GM19467 (cell line): ENCODE measurements around the gene MBOAT1.
"Not testable (repeated sequence)": the region's sequence is repeated elsewhere in the genome, so short reads cannot be mapped to it uniquely, and the experiment has no call there.

Source experiments
- ATAC-seq: cut with Tn5 transposase; IDR thresholded peaks from one replicate; pipeline ENCODE4 v1.9.1; 2021; ENCODE audit warnings: mild to moderate bottlenecking, moderate library complexity; ENCODE audit not compliant: unreplicated experiment

The MBOAT1 gene

DNA sequence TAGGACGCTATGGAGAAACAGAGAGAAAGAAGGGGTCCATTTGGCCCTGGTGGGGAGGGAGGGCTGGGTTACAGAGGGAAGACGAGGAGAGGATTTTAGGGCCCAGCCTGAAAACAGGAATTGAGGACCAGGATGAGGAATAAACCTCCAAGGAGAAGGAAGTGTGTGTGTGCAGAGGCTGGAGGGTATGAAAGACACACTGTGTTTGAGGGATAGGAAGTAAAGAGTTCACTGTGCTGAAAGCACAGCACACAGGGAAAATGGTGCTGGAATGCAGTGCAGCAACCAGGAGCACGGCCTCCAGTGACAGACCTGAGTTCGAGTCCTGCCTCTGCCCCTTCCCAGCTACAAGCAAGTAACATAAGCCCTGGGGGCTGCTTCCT lies 7.8 kb downstream of the MBOAT1 start:
- no peak for ATAC-seq

DNA sequence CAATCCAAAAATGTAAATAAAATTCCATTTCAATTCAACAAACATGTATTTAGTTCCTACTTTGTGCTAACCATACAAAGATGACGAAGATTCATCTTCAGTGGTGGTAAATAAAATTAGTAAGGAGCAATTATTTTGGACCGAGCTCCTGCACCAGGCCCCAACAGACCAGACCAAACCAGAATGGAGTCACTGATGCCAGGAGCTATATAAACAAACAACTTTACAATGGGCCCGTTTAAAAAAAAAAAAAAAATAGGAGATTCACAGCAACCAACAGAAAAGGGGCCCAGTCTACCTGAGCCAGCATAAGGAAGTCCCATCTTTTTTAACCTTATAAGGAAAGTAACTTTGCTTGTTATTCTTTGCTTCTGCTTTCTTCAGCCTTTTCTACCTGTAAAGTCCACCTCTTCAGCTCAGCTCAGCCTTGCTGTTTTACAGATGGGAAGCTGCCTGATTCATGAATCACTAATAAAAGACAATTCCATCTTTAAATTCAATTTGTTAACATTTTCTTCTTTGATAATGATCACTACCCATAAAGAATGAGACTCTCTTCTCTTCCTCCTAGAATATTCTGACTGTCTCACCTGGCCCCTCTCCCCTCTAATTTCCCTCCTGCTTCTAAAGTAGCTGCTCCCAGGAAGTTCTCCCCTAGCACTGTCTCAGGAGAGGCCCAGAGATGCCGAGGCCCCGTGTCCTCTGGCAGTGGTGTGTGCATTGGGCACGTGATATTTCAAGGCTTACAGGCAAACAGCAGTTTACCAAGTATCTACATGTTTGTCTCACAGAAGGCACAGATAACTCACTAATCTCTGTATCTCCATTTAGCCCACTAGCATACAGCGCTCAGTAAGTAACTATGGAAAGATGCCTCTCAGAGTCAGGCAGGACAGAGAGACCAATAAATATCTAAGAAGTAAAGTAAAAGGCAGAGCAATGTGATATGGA lies 8.4 kb downstream of the MBOAT1 start:
- no peak for ATAC-seq

DNA sequence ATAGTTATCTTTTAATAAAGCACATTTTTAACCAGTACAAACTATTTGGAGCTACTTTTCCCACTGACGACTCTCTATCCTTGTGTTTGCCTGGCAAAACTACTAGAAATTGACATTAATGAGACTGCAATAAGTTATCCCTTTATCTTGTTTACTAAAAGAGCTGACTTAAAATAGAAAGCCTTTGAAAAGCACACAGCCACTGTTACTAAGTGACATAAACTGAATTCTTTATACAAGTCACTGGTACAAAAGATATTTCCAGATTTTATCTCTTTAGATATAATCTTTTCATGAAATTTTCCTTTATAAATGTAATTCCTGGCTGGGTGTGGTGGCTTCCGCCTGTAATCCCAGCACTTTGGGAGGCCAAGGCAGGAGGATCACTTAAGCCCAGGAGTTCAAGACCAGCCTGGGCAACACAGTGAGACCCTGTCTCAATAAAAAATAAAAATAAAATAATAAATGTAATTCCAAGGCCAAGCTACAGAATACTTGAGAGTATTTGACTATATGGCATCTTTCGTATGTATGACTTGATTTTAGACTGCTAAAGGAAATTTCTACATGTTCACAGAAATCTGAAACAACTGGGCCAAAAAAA lies 9.5 kb downstream of the MBOAT1 start:
- no peak for ATAC-seq

DNA sequence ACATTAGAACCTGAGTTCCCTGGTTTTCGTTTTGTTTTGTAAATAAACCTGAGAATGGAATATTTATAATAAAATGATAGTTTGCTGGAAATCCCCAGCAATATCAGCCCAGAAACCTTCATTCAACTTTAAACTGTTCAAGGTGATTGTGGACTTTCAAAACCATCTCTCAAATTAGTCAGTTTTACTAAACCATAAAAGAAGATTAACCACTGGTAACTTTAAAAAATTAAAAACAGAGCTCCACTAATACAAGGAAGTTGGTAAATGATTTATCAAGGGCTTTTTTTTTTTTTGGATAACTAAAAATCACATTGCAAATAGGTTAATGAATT lies 10.0 kb downstream of the MBOAT1 start:
- ATAC-seq, result no peak

DNA sequence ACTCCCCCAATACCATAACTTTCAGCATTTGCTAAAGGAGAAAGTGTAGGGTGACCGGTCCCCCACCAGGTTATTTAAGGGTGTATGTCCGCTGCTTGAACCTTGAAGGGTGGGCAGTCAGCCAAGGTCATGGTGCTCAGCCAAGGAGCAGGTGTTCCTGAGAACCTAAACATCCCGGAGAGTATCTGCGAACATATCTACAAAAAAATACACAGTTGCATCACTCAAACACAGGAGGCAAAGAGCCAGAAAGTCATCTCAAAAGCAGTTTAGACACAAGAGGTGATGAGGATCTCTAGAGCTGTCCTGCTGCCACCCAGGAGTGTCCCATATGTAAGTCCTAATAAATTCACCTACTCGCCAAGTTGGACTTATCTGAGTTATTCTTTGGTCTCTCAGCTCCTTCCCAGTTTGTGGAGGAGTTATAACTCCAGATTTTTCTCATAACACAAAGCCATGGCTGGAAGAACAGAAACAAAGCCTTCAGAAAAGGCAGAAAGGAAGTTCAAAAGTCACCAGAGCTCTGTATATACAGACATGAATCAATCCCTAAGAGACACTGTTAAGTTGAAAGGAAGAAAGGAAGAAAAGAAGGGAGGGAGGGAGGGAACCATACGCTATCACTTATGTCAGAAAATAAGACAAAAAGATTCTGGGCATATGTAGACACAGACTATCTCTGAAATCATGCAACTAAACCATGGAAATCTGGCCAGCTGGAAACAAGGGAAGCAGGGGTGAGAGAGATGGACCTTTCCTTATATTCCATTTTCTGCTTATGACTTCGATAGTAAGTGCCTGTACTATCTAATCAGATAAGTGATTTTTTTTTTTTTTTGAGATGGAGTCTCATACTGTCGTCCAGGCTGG lies 11.3 kb downstream of the MBOAT1 start:
- no peak for ATAC-seq

DNA sequence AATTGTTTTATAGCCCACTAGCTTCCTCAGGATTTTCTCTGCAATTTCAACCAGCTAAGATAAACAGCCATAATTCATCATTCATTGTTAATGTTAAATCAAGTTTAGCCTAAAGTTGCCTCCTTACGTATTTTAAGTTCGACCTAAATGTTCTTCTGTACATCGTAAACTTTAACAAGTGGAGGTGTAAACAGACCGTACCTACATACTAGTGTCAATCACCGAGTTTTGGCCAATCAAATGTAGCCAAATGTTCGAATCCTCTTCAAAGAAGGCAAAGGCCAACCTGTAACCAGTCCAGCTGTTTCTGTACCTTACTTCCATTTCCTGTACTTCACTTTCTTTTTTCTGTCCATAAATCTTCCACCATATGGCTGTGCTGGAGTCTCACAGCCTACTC lies 13.5 kb downstream of the MBOAT1 start:
- no peak for ATAC-seq

DNA sequence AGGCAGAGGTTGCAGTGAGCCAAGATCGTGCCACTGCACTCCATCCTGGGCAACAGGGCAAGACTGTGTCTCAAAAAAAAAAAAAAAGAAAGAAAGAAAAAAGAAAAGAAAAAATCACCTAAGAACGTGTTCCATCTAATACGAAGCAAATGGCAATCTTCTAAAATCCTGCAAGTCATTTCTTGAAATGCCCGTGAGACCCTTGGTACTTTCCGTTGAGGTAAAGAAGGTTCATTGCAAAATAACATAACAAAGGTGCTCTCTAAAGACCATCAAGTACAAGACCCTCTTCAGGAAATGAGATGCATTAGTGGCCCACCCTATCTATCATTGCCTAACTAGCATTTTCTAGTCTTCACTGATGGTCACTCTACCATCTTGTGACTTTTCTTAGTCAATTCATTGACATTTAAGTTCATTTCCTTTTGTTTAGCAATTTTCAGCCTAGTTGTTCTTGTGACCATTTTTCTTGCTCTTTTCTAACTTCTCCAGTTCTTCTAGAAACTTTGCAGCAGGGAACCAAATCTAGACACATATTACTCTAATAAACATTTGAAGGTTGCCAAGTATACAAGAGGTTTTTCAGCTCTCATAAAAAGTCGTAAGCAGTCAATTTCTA lies 14.0 kb downstream of the MBOAT1 start:
- no peak for ATAC-seq

DNA sequence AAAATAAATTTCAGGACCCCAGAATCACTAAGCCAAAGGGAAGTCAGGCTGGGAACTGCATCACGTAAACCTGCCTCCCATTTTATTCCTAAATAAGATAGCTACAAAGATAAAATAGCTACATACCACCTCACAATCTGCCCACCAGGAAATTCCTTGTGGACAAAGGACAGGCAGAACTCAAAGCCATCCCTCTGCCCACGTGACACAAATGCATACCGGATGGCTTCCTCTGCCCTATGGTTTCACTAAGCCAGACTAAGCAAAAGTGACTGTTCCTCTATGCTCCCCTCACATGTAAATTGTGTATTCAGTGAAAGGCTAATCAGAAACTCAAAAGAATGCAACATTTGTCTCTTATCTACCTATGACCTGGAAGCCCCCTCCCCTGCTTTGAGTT lies 15.0 kb downstream of the MBOAT1 start:
- no peak for ATAC-seq

DNA sequence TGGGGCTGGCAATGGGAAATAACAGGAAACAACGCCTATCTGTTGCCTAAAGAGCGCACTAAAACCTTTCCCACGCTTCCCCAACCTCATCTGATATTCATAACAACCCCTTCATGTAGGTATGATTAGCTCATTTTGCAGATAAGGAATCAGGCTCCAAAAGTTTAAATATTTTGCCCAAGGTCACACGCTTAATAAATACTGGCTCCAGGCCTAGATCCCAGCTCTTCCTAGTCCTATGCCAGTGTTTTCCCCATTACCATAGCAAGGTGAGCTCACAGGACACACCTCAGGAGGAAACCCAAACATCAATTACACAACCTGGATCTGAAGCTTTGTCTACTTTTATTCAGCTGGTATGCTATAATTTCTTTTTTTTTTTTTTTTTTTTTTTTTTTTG lies 19.6 kb downstream of the MBOAT1 start:
- ATAC-seq, result no peak

DNA sequence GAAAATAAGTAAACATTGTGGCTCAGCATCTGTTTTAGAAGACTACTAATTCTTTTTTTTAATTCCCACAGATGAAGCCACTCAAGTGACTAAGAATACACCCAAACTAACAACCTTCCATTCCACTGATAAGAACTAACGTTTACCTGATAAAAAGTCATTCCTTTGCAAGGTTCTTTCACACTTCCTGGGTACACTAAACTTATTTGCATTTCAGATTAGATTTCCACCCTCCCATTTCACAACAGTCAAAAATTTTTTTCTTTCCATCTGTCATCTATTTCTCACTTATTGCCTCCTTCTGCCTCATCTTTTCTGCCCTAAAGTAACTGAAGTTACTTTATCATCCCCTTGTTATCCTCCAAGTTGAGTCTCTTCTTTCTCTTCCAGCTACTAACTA lies 20.3 kb downstream of the MBOAT1 start:
- no peak for ATAC-seq

DNA sequence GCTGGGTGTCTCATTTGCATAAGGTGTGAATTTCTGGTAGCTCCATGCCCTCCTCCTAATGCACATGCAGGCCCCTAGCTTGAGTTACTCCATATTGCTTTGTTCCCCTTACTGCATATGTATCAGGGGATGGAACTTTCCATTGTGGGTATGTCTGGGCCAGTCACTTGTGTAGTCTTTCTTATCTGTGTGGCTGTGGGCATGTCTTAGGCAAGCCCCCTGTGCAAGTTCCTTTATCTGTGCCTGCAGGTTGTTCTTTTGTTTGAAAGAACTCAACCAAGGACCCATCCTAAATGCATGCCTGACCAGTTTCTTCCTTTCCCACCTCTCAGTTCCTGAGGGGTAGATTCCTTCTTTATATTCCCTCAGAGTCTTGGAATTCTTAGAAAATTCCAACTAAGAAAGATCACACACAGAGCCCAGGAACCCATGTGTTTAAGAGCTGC lies 23.6 kb downstream of the MBOAT1 start:
- ATAC-seq, result no peak

DNA sequence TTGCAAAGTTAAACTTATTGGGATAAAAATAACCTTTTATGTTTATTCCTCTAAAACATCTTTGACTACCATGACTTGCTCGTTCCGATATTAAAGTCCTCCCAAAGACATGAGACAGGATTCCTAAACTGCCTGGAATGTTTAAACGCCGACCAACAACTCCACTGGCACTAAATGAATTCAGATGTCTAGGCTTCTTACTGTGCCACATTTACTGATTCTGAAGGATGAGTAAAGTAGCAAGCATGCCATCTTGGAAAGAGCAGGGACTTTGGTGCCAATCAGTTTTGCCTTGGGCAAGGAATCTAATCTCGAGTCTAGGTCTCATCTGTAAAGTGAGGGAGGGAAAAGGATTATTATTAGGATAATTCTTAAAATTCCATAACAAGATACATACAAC lies 25.3 kb downstream of the MBOAT1 start:
- no peak for ATAC-seq

DNA sequence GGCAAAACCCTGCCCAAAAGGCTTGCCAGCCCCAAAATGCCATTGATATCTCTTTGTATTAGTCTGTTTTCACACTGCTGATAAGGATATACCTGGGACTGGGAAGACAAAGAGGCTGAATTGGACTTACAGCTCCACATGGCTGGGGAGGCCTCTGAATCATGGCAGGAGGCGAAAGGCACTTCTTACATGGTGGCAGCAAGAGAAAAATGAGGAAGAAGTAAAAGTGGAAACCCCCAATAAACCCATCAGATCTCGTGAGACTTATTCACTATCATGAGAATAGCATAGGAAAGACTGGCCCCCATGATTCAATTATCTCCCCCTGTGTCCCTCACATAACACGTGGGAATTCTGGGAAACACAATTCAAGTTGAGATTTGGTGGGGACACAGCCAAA lies 28.6 kb downstream of the MBOAT1 start:
- no peak for ATAC-seq

DNA sequence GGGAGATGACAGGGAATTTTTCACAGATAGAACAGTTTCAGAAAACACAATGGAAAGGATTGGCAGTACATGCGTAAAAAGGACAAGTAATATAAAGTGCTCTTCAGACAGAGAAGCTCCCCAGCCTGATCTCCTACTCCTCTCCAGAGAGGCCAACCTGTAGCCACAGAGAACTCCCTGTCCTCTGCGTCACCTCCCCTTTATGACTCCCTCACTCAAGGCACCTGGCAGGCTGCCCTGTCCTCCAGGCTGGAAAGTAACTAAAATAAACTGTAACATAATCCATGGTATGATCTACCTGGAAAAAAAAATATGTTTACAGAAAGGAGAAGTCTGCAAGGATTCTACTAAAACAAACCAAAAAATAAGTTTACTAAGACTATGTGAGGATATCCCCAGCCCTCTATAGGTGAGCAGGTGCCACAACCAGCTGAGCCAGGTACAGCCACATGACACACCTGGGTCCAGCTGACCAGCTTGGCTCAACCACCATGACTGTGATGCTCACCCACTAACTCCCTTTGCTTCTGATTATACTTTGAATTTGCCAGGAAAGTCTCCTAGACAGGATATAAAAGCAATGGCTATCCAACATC lies 29.2 kb downstream of the MBOAT1 start:
- no peak for ATAC-seq

DNA sequence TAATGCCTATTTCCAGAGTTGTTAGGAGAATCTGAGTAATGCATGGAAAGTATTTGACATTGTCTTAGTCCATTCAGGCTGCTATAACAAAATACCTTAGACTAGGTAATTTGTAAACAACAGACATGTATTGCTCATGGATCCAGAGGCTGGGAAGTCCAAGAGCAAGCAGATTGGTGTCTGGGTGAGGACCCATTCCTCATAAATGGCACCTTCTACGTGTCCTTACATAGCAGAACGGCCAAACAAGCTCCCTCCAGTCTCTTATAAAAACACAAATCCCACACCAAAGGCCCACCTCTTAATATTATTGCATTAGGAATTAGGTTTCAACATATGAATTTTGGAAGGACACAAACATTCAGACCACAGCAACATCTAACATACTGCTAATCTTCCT lies 30.2 kb downstream of the MBOAT1 start:
- no peak for ATAC-seq

DNA sequence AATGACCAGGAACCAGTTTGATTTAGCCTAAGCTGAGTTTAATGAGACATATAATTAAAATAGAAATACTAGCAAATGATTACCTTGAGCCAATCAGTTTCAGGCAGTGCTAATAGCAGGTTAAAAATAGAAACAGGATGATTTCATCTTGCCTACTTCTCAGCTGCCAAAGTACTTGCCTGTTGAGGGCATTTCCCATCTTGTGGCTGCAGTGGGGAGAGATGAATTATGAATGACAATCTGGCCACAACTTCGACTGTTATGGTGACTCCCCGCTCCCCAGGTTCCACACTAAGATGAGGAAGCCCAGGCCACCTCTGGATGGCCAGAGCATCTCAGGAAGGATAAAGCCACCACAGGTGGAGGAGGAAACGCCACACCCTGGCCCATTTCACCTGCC lies 31.3 kb downstream of the MBOAT1 start:
- peak; percentile 59 for ATAC-seq

DNA sequence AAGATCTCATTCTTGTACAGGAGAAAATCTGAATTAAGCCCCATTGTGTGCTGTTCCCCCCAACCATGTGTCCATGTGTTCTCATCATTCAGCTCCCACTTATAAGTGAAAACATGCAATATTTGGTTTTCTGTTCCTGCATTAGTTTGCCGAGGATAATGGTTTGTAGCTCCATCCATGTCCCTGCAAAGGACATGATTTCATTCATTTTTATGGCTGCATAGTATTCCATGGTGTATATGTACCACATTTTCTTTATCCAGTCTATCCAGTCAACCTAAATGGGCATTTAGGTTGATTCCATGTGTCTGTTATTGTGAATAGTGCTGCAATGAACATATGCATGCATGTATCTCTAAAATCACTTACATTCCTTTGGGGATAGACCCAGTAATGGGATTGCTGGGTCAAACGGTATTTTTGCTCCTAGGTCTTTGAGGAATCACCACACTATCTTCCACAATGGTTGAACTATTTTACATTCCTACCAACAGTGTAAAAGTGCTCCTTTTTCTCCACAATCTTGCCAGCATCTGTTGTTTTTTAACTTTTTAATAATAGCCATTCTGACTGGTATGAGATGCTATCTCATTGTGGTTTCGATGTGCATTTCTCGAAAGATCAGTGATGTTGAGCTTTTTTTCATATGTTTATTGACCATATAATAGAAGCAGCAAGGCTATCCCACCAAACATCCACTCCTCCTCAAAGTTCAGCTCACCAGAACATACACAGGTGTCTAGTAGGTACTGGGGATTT lies 32.8 kb downstream of the MBOAT1 start:
- not testable (repeated sequence) for ATAC-seq

DNA sequence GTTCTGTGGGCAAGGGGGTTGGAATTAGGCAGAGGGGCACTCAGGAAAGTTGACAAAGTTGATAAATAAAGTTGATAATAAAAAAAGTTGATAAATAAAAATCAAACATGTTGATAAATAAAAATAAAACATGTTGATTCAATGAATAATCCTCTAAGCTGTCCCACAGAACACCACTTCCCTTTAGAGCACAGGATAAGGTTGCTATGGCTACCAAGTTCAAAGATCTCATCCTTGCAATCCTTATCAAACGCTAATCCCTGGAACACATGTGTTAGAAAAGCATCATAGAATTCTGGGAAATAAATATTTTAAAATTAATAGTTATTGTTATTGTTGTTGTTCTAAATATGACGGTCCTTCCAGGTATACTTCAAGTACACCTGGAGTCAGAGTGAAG lies 33.9 kb downstream of the MBOAT1 start:
- no peak for ATAC-seq

DNA sequence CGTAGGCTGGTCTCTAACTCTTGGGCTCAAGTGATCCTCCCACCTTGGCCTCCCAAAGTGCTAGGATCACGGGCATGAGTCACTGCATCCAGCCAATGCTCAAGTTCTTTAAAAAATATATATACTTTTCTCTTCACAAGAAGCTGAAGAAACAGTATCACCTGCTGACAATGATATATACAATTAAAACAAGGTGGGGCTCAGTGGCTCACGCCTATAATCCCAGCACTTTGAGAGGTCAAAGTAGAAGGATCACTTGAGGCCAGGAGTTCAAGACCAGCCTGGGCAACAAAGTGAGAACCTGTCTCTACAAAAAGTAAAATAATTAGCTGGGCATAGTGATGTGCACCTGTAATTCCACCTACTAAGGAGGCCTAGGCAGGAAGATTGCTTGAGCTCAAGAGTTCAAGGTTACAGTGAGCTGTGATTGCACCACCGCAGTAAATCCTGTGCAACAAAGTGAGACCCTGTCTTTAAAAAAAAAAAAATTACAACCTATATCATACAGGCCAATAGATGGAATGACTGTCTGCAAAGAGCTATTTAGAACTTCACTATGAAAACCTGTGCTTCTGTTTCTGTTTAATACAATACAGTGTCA lies 36.4 kb downstream of the MBOAT1 start:
- no peak for ATAC-seq
